ENCODE measurements around the gene CACNA2D1.

Gene CACNA2D1

DNA sequence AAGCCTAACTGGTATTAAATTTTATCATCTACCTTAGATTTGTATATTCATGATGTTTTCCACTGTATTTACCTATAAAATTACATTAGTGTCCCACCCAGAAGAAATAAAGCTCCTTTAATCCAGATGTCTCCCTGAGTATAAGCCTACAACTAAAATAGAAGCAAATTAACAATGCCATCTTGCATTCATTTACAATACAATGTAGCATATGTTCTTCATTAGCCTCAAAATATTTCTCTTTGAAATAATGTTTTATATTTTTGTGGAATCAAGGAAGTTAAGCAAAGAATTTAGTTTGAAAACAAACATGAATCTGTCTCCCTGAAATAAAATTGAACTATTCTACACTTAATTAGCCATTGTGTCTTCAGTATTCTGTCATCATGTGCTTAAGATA is 112.3 kb downstream of the CACNA2D1 start:
- no peak overlapping the region for H3K27ac ChIP-seq (replicated peaks; ENCODE audit: low read length)
- no peak overlapping the region for H3K23ac ChIP-seq (ENCODE audit: low read depth, low read length, poor library complexity)
- H4K91ac ChIP-seq (ENCODE audit: low read depth, low read length, poor library complexity): no peak overlapping the region
- H3K36me3 ChIP-seq (replicated peaks in 1 of 2; ENCODE audit: control insufficient read depth in 2 of 2, insufficient read depth in 2 of 2, low read length in 2 of 2): no peaks in the 10 kb centered on the region
- no peak overlapping the region for H3K18ac ChIP-seq (ENCODE audit: low read length)
- no peak overlapping the region for H3K14ac ChIP-seq (ENCODE audit: low read length)
- H2BK12ac ChIP-seq (ENCODE audit: low read length): no peak overlapping the region
- H2AFZ ChIP-seq (ENCODE audit: low read length): no peak overlapping the region
- no peaks in the 10 kb centered on the region for H3K9me3 ChIP-seq (replicated peaks in 1 of 2; ENCODE audit: control insufficient read depth in 2 of 2, insufficient read depth in 1 of 2, low read depth in 1 of 2, low read length in 2 of 2)
- no peak overlapping the region for H4K8ac ChIP-seq (ENCODE audit: low read depth, low read length)
- H2BK5ac ChIP-seq (ENCODE audit: low read length): no peak overlapping the region
- H3K27me3 ChIP-seq (ENCODE audit: control insufficient read depth in 3 of 3, insufficient read depth in 3 of 3, low read depth in 1 of 3, low read length in 3 of 3): no peaks in the 10 kb centered on the region
- H2BK120ac ChIP-seq (ENCODE audit: low read depth, low read length): no peak overlapping the region
- H2BK15ac ChIP-seq (ENCODE audit: low read length): no peak overlapping the region
- no peak for DNase-seq (ENCODE audit: low spot score)
- no peak overlapping the region for H3K9ac ChIP-seq (ENCODE audit: low read depth, low read length, poor library complexity)
- H2AK5ac ChIP-seq (ENCODE audit: low read depth, low read length): no peak overlapping the region
- no peak overlapping the region for H3K4ac ChIP-seq (ENCODE audit: low read length)
- peaks cover 0 to 4% of the 10 kb centered on the region in 2 donors for H3K4me1 ChIP-seq (ENCODE audit: control insufficient read depth in 2 of 2, insufficient read depth in 1 of 2, low read depth in 1 of 2, low read length in 2 of 2)
- no peaks in the 10 kb centered on the region for H3K79me1 ChIP-seq (ENCODE audit: low read depth, low read length)
- no peak overlapping the region for H3K4me3 ChIP-seq (ENCODE audit: low read length in 2 of 2)
- no peak overlapping the region for H3K4me2 ChIP-seq (ENCODE audit: insufficient read depth, low read length, poor library complexity, severe bottlenecking)

DNA sequence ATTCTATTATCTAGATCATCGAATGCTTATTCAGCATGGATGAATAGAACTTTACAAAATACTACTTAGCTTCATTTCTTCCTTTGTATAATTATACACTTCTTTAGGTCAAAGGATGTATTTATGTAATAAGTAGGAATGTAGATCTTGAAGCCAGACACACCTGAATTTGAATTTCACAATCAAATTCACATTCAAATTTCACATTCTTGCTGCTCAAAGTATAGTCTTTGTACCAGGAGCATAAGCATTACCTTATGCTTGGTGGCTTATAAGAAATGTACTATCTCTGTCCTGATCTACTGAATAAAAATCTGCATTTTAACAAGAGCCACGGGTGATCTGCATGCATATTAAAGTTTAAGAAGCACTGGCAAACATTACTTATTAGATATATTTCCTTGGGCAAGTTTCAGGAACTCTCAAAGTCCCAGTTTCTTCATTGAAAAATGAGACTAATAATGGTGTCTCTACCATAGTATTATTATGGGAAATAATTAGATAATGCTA is 112.8 kb downstream of the CACNA2D1 start:
- H2BK15ac ChIP-seq (ENCODE audit: low read length): no peak overlapping the region
- no peaks in the 10 kb centered on the region for H3K9me3 ChIP-seq (replicated peaks in 1 of 2; ENCODE audit: control insufficient read depth in 2 of 2, insufficient read depth in 1 of 2, low read depth in 1 of 2, low read length in 2 of 2)
- H4K91ac ChIP-seq (ENCODE audit: low read depth, low read length, poor library complexity): no peak overlapping the region
- H3K79me1 ChIP-seq (ENCODE audit: low read depth, low read length): no peaks in the 10 kb centered on the region
- H3K18ac ChIP-seq (ENCODE audit: low read length): no peak overlapping the region
- no peak overlapping the region for H3K14ac ChIP-seq (ENCODE audit: low read length)
- H3K4ac ChIP-seq (ENCODE audit: low read length): no peak overlapping the region
- no peak overlapping the region for H2BK12ac ChIP-seq (ENCODE audit: low read length)
- DNase-seq (ENCODE audit: low spot score): no peak
- H3K9ac ChIP-seq (ENCODE audit: low read depth, low read length, poor library complexity): no peak overlapping the region
- H3K23ac ChIP-seq (ENCODE audit: low read depth, low read length, poor library complexity): no peak overlapping the region
- H3K27ac ChIP-seq (replicated peaks; ENCODE audit: low read length): no peak overlapping the region
- H3K4me2 ChIP-seq (ENCODE audit: insufficient read depth, low read length, poor library complexity, severe bottlenecking): no peak overlapping the region
- no peaks in the 10 kb centered on the region for H3K36me3 ChIP-seq (replicated peaks in 1 of 2; ENCODE audit: control insufficient read depth in 2 of 2, insufficient read depth in 2 of 2, low read length in 2 of 2)
- no peak overlapping the region for H2BK5ac ChIP-seq (ENCODE audit: low read length)
- no peak overlapping the region for H3K4me3 ChIP-seq (ENCODE audit: low read length in 2 of 2)
- H2AFZ ChIP-seq (ENCODE audit: low read length): no peak overlapping the region
- no peaks in the 10 kb centered on the region for H3K27me3 ChIP-seq (ENCODE audit: control insufficient read depth in 3 of 3, insufficient read depth in 3 of 3, low read depth in 1 of 3, low read length in 3 of 3)
- no peak overlapping the region for H2BK120ac ChIP-seq (ENCODE audit: low read depth, low read length)
- no peak overlapping the region for H4K8ac ChIP-seq (ENCODE audit: low read depth, low read length)
- no peak overlapping the region for H2AK5ac ChIP-seq (ENCODE audit: low read depth, low read length)
- H3K4me1 ChIP-seq (ENCODE audit: control insufficient read depth in 2 of 2, insufficient read depth in 1 of 2, low read depth in 1 of 2, low read length in 2 of 2): peaks cover 0 to 4% of the 10 kb centered on the region in 2 donors
- WGBS, 2 donors (ENCODE audit: extremely low coverage in 2 of 2, insufficient read length in 2 of 2, insufficient replicate concordance in 1 of 2): no CpG with 5 or more reads among the region's 2 CpGs

DNA sequence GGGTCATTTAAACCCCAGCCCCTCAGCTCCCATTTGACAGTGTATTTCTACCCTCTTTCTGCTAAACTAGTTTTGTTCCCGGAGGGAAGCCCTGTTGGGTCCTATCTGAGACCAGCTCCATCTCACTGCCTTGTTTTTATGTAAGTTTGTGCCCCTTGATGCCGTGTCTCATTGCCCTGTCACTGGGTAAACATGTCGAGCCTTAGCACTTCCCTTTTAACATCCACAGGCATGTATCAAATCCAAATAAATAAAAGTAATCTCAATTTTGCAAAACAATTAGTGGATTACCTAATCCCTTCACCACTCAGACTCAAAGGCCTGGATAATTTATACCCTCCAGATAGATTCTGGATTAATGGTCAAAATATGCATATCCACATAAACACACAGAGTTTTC is 115.7 kb downstream of the CACNA2D1 start:
- H3K18ac ChIP-seq (ENCODE audit: low read length): no peak overlapping the region
- no peak overlapping the region for H3K4me2 ChIP-seq (ENCODE audit: insufficient read depth, low read length, poor library complexity, severe bottlenecking)
- no peak overlapping the region for H2BK5ac ChIP-seq (ENCODE audit: low read length)
- H3K36me3 ChIP-seq (replicated peaks in 1 of 2; ENCODE audit: control insufficient read depth in 2 of 2, insufficient read depth in 2 of 2, low read length in 2 of 2): no peaks in the 10 kb centered on the region
- H3K9me3 ChIP-seq (replicated peaks in 1 of 2; ENCODE audit: control insufficient read depth in 2 of 2, insufficient read depth in 1 of 2, low read depth in 1 of 2, low read length in 2 of 2): no peaks in the 10 kb centered on the region
- no peak overlapping the region for H2BK15ac ChIP-seq (ENCODE audit: low read length)
- H3K27ac ChIP-seq (replicated peaks; ENCODE audit: low read length): no peak overlapping the region
- H2AK5ac ChIP-seq (ENCODE audit: low read depth, low read length): no peak overlapping the region
- no peaks in the 10 kb centered on the region for H3K27me3 ChIP-seq (ENCODE audit: control insufficient read depth in 3 of 3, insufficient read depth in 3 of 3, low read depth in 1 of 3, low read length in 3 of 3)
- H3K4me1 ChIP-seq (ENCODE audit: control insufficient read depth in 2 of 2, insufficient read depth in 1 of 2, low read depth in 1 of 2, low read length in 2 of 2): peaks cover 0 to 2% of the 10 kb centered on the region in 2 donors
- no peak overlapping the region for H2BK12ac ChIP-seq (ENCODE audit: low read length)
- no peak overlapping the region for H4K91ac ChIP-seq (ENCODE audit: low read depth, low read length, poor library complexity)
- H4K8ac ChIP-seq (ENCODE audit: low read depth, low read length): no peak overlapping the region
- no peak overlapping the region for H2BK120ac ChIP-seq (ENCODE audit: low read depth, low read length)
- no CpG with 5 or more reads among the region's 3 CpGs for WGBS, 2 donors (ENCODE audit: extremely low coverage in 2 of 2, insufficient read length in 2 of 2, insufficient replicate concordance in 1 of 2)
- H3K4me3 ChIP-seq (ENCODE audit: low read length in 2 of 2): no peak overlapping the region
- H3K79me1 ChIP-seq (ENCODE audit: low read depth, low read length): no peaks in the 10 kb centered on the region
- no peak overlapping the region for H3K23ac ChIP-seq (ENCODE audit: low read depth, low read length, poor library complexity)
- H3K14ac ChIP-seq (ENCODE audit: low read length): no peak overlapping the region
- no peak overlapping the region for H3K9ac ChIP-seq (ENCODE audit: low read depth, low read length, poor library complexity)
- no peak overlapping the region for H3K4ac ChIP-seq (ENCODE audit: low read length)
- DNase-seq (ENCODE audit: low spot score): no peak
- H2AFZ ChIP-seq (ENCODE audit: low read length): no peak overlapping the region

DNA sequence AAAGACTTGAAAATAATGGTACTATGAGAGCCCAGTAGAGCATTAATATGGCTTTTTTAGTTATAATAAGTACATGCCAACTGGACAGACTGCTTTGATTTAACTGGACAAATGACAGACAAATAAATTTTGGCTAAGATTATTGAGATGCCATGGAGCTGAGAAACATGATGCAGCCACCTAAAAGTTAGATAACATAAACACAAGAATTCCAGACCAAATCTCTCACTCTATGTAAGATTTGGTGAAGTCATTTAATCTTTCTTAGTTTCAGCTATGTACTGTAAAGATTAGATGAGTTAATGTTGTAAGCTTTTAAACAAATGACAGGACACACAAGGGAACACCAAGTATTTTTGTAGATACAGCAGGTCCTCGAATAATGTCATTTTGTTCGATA is 118.2 kb downstream of the CACNA2D1 start:
- Histone ChIP-seq H2BK12ac (ENCODE audit: low read length) (no peak overlapping the region), H2BK120ac (ENCODE audit: low read depth, low read length) (no peak overlapping the region), H2BK15ac (ENCODE audit: low read length) (no peak overlapping the region), H2AFZ (ENCODE audit: low read length) (no peak overlapping the region), H3K4me2 (ENCODE audit: insufficient read depth, low read length, poor library complexity, severe bottlenecking) (no peak overlapping the region), H3K27ac (replicated peaks; ENCODE audit: low read length) (no peak overlapping the region), H2AK5ac (ENCODE audit: low read depth, low read length) (no peak overlapping the region), H3K9ac (ENCODE audit: low read depth, low read length, poor library complexity) (no peak overlapping the region), H3K4ac (ENCODE audit: low read length) (no peak overlapping the region), H3K9me3 (replicated peaks in 1 of 2; ENCODE audit: control insufficient read depth in 2 of 2, insufficient read depth in 1 of 2, low read depth in 1 of 2, low read length in 2 of 2) (no peaks in the 10 kb centered on the region), H3K4me3 (ENCODE audit: low read length in 2 of 2) (no peak overlapping the region), H4K91ac (ENCODE audit: low read depth, low read length, poor library complexity) (no peak overlapping the region), H3K36me3 (replicated peaks in 1 of 2; ENCODE audit: control insufficient read depth in 2 of 2, insufficient read depth in 2 of 2, low read length in 2 of 2) (no peaks in the 10 kb centered on the region), H2BK5ac (ENCODE audit: low read length) (no peak overlapping the region), H3K18ac (ENCODE audit: low read length) (no peak overlapping the region), H3K14ac (ENCODE audit: low read length) (no peak overlapping the region), H3K79me1 (ENCODE audit: low read depth, low read length) (no peaks in the 10 kb centered on the region), H3K4me1 (ENCODE audit: control insufficient read depth in 2 of 2, insufficient read depth in 1 of 2, low read depth in 1 of 2, low read length in 2 of 2) (no peaks in the 10 kb centered on the region), H3K27me3 (ENCODE audit: control insufficient read depth in 3 of 3, insufficient read depth in 3 of 3, low read depth in 1 of 3, low read length in 3 of 3) (no peaks in the 10 kb centered on the region), H3K23ac (ENCODE audit: low read depth, low read length, poor library complexity) (no peak overlapping the region), H4K8ac (ENCODE audit: low read depth, low read length) (no peak overlapping the region)
- no CpG with 5 or more reads among the region's 2 CpGs for WGBS, 2 donors (ENCODE audit: extremely low coverage in 2 of 2, insufficient read length in 2 of 2, insufficient replicate concordance in 1 of 2)
- DNase-seq (ENCODE audit: low spot score): no peak
